Measurements from ENCODE around the gene DPYD.

DNA sequence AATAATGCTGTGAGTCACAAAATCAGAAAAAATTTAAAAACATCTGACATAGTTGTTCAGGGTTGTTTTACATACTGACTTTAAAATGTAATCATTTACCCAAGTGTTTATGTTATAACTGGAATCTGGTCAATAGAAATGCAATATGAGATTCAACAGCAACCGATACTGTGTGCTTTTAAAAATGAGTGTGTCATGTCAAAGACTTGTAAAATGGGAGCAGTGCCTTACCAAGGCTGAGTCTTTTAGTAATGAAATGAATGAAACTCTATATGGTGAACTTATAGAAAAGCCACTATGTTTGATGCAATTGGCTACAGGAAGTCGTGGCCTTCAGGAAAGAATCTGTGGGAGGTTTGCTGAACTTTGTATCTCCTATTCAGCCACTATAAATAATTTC, 570.2 kb downstream of the DPYD start:
- TF ChIP-seq, protein P1, sequence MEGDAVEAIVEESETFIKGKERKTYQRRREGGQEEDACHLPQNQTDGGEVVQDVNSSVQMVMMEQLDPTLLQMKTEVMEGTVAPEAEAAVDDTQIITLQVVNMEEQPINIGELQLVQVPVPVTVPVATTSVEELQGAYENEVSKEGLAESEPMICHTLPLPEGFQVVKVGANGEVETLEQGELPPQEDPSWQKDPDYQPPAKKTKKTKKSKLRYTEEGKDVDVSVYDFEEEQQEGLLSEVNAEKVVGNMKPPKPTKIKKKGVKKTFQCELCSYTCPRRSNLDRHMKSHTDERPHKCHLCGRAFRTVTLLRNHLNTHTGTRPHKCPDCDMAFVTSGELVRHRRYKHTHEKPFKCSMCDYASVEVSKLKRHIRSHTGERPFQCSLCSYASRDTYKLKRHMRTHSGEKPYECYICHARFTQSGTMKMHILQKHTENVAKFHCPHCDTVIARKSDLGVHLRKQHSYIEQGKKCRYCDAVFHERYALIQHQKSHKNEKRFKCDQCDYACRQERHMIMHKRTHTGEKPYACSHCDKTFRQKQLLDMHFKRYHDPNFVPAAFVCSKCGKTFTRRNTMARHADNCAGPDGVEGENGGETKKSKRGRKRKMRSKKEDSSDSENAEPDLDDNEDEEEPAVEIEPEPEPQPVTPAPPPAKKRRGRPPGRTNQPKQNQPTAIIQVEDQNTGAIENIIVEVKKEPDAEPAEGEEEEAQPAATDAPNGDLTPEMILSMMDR (IDR thresholded peaks at IDR 0.05), result no peak
- TF ChIP-seq ZFX (IDR thresholded peaks at IDR 0.05; ENCODE audit: borderline replicate concordance), result no peak
